HEK293 (cell line): ENCODE data around the gene CDH23.

Experiments used
- GLI4 ChIP-seq: fragments of 450-650 bp; formaldehyde crosslinking; IDR thresholded peaks from 2 replicates; pipeline ENCODE4 v1.5.1; 2016; ENCODE audit warnings: missing biosample characterization, missing genetic modification characterization
- SETDB1 ChIP-seq: IDR thresholded peaks from one replicate; pipeline ENCODE4 v1.6.1; 2017; ENCODE audit warnings: mild to moderate bottlenecking, low read length, moderate library complexity, mixed read lengths; ENCODE audit not compliant: insufficient read length
- SP2 ChIP-seq: fragments of 450-650 bp; formaldehyde crosslinking; IDR thresholded peaks from 2 replicates; pipeline ENCODE4 v1.5.1; 2016; ENCODE audit warnings: missing biosample characterization, missing genetic modification characterization
- ZFP69B ChIP-seq: fragments of 450-650 bp; formaldehyde crosslinking; IDR thresholded peaks from 2 replicates; pipeline ENCODE4 v1.5.1; 2016; ENCODE audit warnings: missing biosample characterization, missing genetic modification characterization
- ZNF274 ChIP-seq, 2 experiments: fragments of 200-500 bp in 1 of 2; fragments of 450-650 bp in 1 of 2; sonication (Bioruptor generic) in 1 of 2; formaldehyde crosslinking in 1 of 2; IDR thresholded peaks; 2 replicates each; pipeline versions ENCODE4 v1.5.1 to v1.6.1; 2014 to 2016; ENCODE audit warnings: borderline replicate concordance in 1 of 2, inconsistent platforms in 1 of 2, low read length in 1 of 2, missing biosample characterization in 1 of 2, missing genetic modification characterization in 1 of 2
- ZNF777 ChIP-seq: fragments of 450-650 bp; formaldehyde crosslinking; IDR thresholded peaks from 2 replicates; pipeline ENCODE4 v1.5.1; 2017; ENCODE audit warnings: missing biosample characterization, missing genetic modification characterization, borderline replicate concordance
- ZSCAN16 ChIP-seq: fragments of 450-650 bp; formaldehyde crosslinking; IDR thresholded peaks from 2 replicates; pipeline ENCODE4 v1.5.1; 2016; ENCODE audit warnings: missing biosample characterization, missing genetic modification characterization
- TF ChIP-seq, protein P1 (sequence below): fragments of 450-650 bp; formaldehyde crosslinking; IDR thresholded peaks from 2 replicates; pipeline ENCODE4 v1.5.1; 2016; ENCODE audit warnings: missing biosample characterization, missing genetic modification characterization
- TF ChIP-seq, protein P2 (sequence below): fragments of 450-650 bp; formaldehyde crosslinking; IDR thresholded peaks from 2 replicates; pipeline ENCODE4 v1.5.1; 2016; ENCODE audit warnings: missing biosample characterization, missing genetic modification characterization, low read depth
- TF ChIP-seq, protein P3 (sequence below): fragments of 450-650 bp; formaldehyde crosslinking; IDR thresholded peaks from 2 replicates; pipeline ENCODE4 v1.5.1; 2016; ENCODE audit warnings: missing biosample characterization, missing genetic modification characterization

DNA sequence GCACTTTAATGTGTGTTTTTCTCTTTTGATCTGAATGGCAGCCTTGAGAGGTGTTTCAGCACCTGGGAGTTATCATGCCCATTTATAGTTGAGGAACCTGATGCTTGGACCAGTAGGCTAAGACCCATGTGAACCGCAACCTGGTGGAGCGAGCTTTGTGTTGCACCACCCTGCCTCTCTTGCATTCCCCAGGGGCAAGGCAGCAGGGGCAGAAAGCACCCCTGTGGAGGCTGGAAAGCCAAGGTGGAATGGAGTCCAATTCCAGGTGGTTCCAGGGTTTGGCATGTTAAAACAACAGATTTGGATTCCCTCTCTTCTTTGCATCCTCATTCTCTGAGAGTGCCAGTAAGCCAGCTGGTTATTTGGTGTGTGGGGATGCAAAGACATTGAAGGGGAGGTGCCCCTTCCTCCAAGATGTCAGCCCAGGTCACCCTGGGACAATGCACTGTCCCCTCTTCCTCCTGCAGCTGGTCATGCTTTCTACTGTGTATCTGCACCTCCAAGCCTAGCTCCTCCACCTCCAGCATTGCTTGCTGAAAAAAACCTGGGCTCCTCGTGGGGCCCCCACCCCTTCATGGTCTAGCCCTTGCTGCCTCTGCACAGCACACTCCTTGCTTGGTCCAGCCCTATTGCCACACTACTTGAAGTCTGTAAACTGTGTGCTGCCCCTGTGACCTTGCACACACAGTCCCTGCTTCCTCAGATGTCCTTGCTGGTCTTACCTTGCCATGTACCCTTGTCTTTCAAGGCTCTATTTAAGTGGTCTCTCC is 5.6 kb upstream of the CDH23 start:
- TF ChIP-seq ZNF777 (tag by site-specific recombination) (no peak), SETDB1 (no peak), SP2 (tag by site-specific recombination) (no peak), ZFP69B (tag by site-specific recombination) (no peak), ZSCAN16 (tag by site-specific recombination) (no peak), ZNF274 (IDR thresholded peaks at IDR 0.05; ENCODE audit: low read length) (no peak), ZNF274 (tag by site-specific recombination; IDR thresholded peaks at IDR 0.05; ENCODE audit: borderline replicate concordance) (no peak), GLI4 (no peak)
- TF ChIP-seq, protein P1, sequence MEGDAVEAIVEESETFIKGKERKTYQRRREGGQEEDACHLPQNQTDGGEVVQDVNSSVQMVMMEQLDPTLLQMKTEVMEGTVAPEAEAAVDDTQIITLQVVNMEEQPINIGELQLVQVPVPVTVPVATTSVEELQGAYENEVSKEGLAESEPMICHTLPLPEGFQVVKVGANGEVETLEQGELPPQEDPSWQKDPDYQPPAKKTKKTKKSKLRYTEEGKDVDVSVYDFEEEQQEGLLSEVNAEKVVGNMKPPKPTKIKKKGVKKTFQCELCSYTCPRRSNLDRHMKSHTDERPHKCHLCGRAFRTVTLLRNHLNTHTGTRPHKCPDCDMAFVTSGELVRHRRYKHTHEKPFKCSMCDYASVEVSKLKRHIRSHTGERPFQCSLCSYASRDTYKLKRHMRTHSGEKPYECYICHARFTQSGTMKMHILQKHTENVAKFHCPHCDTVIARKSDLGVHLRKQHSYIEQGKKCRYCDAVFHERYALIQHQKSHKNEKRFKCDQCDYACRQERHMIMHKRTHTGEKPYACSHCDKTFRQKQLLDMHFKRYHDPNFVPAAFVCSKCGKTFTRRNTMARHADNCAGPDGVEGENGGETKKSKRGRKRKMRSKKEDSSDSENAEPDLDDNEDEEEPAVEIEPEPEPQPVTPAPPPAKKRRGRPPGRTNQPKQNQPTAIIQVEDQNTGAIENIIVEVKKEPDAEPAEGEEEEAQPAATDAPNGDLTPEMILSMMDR: no peak
- TF ChIP-seq, protein P2, sequence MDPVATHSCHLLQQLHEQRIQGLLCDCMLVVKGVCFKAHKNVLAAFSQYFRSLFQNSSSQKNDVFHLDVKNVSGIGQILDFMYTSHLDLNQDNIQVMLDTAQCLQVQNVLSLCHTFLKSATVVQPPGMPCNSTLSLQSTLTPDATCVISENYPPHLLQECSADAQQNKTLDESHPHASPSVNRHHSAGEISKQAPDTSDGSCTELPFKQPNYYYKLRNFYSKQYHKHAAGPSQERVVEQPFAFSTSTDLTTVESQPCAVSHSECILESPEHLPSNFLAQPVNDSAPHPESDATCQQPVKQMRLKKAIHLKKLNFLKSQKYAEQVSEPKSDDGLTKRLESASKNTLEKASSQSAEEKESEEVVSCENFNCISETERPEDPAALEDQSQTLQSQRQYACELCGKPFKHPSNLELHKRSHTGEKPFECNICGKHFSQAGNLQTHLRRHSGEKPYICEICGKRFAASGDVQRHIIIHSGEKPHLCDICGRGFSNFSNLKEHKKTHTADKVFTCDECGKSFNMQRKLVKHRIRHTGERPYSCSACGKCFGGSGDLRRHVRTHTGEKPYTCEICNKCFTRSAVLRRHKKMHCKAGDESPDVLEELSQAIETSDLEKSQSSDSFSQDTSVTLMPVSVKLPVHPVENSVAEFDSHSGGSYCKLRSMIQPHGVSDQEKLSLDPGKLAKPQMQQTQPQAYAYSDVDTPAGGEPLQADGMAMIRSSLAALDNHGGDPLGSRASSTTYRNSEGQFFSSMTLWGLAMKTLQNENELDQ (tag by site-specific recombination): no peak
- TF ChIP-seq, protein P3, sequence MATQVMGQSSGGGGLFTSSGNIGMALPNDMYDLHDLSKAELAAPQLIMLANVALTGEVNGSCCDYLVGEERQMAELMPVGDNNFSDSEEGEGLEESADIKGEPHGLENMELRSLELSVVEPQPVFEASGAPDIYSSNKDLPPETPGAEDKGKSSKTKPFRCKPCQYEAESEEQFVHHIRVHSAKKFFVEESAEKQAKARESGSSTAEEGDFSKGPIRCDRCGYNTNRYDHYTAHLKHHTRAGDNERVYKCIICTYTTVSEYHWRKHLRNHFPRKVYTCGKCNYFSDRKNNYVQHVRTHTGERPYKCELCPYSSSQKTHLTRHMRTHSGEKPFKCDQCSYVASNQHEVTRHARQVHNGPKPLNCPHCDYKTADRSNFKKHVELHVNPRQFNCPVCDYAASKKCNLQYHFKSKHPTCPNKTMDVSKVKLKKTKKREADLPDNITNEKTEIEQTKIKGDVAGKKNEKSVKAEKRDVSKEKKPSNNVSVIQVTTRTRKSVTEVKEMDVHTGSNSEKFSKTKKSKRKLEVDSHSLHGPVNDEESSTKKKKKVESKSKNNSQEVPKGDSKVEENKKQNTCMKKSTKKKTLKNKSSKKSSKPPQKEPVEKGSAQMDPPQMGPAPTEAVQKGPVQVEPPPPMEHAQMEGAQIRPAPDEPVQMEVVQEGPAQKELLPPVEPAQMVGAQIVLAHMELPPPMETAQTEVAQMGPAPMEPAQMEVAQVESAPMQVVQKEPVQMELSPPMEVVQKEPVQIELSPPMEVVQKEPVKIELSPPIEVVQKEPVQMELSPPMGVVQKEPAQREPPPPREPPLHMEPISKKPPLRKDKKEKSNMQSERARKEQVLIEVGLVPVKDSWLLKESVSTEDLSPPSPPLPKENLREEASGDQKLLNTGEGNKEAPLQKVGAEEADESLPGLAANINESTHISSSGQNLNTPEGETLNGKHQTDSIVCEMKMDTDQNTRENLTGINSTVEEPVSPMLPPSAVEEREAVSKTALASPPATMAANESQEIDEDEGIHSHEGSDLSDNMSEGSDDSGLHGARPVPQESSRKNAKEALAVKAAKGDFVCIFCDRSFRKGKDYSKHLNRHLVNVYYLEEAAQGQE (tag by site-specific recombination): no peak
